HepG2 (cell line): ENCODE measurements around the gene SLC4A11. TPM values are rescaled to one million over a fixed set of nuclear protein-coding genes. Genes with fewer than 3 reads are reported as not detected.

Source experiments
- ARNT2 ChIP-seq: sonication (generic); formaldehyde crosslinking; IDR thresholded peaks from 2 replicates; pipeline ENCODE4 v1.8.0; 2022; ENCODE audit warnings: mild to moderate bottlenecking, low read depth, missing genetic modification reagents, moderate library complexity
- CCAR2 ChIP-seq: fragments of 200-400 bp; formaldehyde crosslinking; optimal IDR thresholded peaks from 2 replicates; pipeline ENCODE3; 2018; ENCODE audit warnings: low read depth, mild to moderate bottlenecking, low read length, moderate library complexity
- GFI1 ChIP-seq: sonication (generic); formaldehyde crosslinking; IDR thresholded peaks from 2 replicates; pipeline ENCODE4 v1.5.0; 2020; ENCODE audit warnings: missing genetic modification reagents, mild to moderate bottlenecking, borderline replicate concordance
- HDAC6 ChIP-seq: fragments of 200-600 bp; sonication (generic); IDR thresholded peaks from 2 replicates; pipeline ENCODE4 v1.7.0; 2017; ENCODE audit warnings: mild to moderate bottlenecking, antibody characterized with exemption, low read length, low read depth
- IKZF1 ChIP-seq: fragments of 450-650 bp; IDR thresholded peaks from 2 replicates; pipeline ENCODE4 v1.7.1; 2016
- JARID2 ChIP-seq: sonication (generic); formaldehyde crosslinking; IDR thresholded peaks from 2 replicates; pipeline ENCODE4 v1.8.1; 2023; ENCODE audit warnings: missing genetic modification reagents, inconsistent platforms; ENCODE audit not compliant: insufficient replicate concordance
- NFKB2 ChIP-seq: sonication (generic); formaldehyde crosslinking; IDR thresholded peaks from 2 replicates; pipeline ENCODE4 v1.4.0; 2020; ENCODE audit warnings: missing genetic modification reagents, borderline replicate concordance
- PCBP1 ChIP-seq: fragments of 200-400 bp; formaldehyde crosslinking; IDR thresholded peaks from 2 replicates; pipeline ENCODE4 v1.6.1; 2017; ENCODE audit warnings: mild to moderate bottlenecking, low read depth, low read length, borderline replicate concordance
- PLRG1 ChIP-seq: fragments of 450-650 bp; conservative IDR thresholded peaks from 2 replicates; pipeline ENCODE4 v1.6.1; 2016
- POLR2G ChIP-seq: fragments of 200-400 bp; formaldehyde crosslinking; IDR thresholded peaks from 2 replicates; pipeline ENCODE4 v1.6.1; 2018; ENCODE audit warnings: mild to moderate bottlenecking, low read depth, low read length, moderate library complexity
- RFX5 ChIP-seq: IDR thresholded peaks from 2 replicates; pipeline ENCODE4 v1.6.1; 2011; ENCODE audit warnings: low read depth, low read length, improper control_type of control experiment
- SALL1 ChIP-seq: sonication (generic); formaldehyde crosslinking; IDR thresholded peaks from 2 replicates; pipeline ENCODE4 v1.8.0; 2022; ENCODE audit warnings: mild to moderate bottlenecking, missing genetic modification reagents
- SRY ChIP-seq: sonication (generic); formaldehyde crosslinking; IDR thresholded peaks from 2 replicates; pipeline ENCODE4 v1.8.0; 2022; ENCODE audit warnings: mild to moderate bottlenecking, missing genetic modification reagents
- SSRP1 ChIP-seq: IDR thresholded peaks from 2 replicates; pipeline ENCODE4 v1.6.1; 2016; ENCODE audit warnings: control low read depth
- ZBTB46 ChIP-seq: sonication (generic); formaldehyde crosslinking; IDR thresholded peaks from 2 replicates; pipeline ENCODE4 v1.4.0; 2020; ENCODE audit warnings: mild to moderate bottlenecking, missing genetic modification reagents, borderline replicate concordance
- ZFY ChIP-seq: sonication (generic); formaldehyde crosslinking; IDR thresholded peaks from 2 replicates; pipeline ENCODE4 v1.4.0; 2020; ENCODE audit warnings: missing genetic modification reagents
- ZNF274 ChIP-seq: sonication (generic); formaldehyde crosslinking; IDR thresholded peaks from 2 replicates; pipeline ENCODE4 v1.5.1; 2020; ENCODE audit warnings: mild to moderate bottlenecking, missing genetic modification reagents
- ZNF569 ChIP-seq: sonication (generic); formaldehyde crosslinking; IDR thresholded peaks from 2 replicates; pipeline ENCODE4 v1.5.0; 2020; ENCODE audit warnings: mild to moderate bottlenecking, missing genetic modification reagents, moderate library complexity, borderline replicate concordance
- ZNF615 ChIP-seq: sonication (generic); formaldehyde crosslinking; IDR thresholded peaks from 2 replicates; pipeline ENCODE4 v1.5.0; 2020; ENCODE audit warnings: mild to moderate bottlenecking, missing genetic modification reagents, borderline replicate concordance
- ZNF883 ChIP-seq: sonication (generic); formaldehyde crosslinking; IDR thresholded peaks from 2 replicates; pipeline ENCODE4 v1.5.1; 2020; ENCODE audit warnings: mild to moderate bottlenecking, missing genetic modification reagents; ENCODE audit errors: not compliant biosample characterization
- polyA plus RNA-seq, 8 experiments: library from polyadenylated mRNA; depleted of rRNA in 3 of 8; stranded (reverse) in 7 of 8; unstranded in 1 of 8; fragments of >200 nt; fragmentation: Illumina TruSeq in 4 of 8; extraction: Trizol in 4 of 8; gene quantifications; 2 replicates each; pipeline versions ENCODE4 v1.2.1 to v1.2.3, GENCODE V29; 2011 to 2016; ENCODE audit warnings: low read depth in 4 of 8, missing spikeins in 1 of 8, mixed read lengths in 1 of 8; ENCODE audit not compliant: insufficient read depth in 1 of 8
- total RNA-seq, 5 experiments: library from RNA; depleted of rRNA; stranded (reverse); fragments of >200 nt; fragmentation: Illumina TruSeq; extraction: Trizol; gene quantifications; 2 replicates each; pipeline ENCODE4 v1.2.3, GENCODE V29; 2016; ENCODE audit warnings: low read depth in 1 of 5
- TF ChIP-seq, protein P1 (sequence below): sonication (generic); formaldehyde crosslinking; IDR thresholded peaks from 2 replicates; pipeline ENCODE4 v1.4.0; 2020; ENCODE audit warnings: missing genetic modification reagents, borderline replicate concordance
- TF ChIP-seq, protein P2 (sequence below): sonication (generic); formaldehyde crosslinking; IDR thresholded peaks from 2 replicates; pipeline ENCODE4 v1.9.0; 2022; ENCODE audit warnings: missing genetic modification reagents, mild to moderate bottlenecking, borderline replicate concordance
- TF ChIP-seq, protein P3 (sequence below): sonication (generic); formaldehyde crosslinking; IDR thresholded peaks from 2 replicates; pipeline ENCODE4 v1.8.0; 2022; ENCODE audit warnings: mild to moderate bottlenecking, missing genetic modification reagents; ENCODE audit not compliant: insufficient replicate concordance

The SLC4A11 gene
- total and polyA plus RNA-seq, 2 of the 13 experiments (the other 11 are each of a cell fraction or from before 2014, with no cell fraction given), result 3.9 to 27.0 TPM

DNA sequence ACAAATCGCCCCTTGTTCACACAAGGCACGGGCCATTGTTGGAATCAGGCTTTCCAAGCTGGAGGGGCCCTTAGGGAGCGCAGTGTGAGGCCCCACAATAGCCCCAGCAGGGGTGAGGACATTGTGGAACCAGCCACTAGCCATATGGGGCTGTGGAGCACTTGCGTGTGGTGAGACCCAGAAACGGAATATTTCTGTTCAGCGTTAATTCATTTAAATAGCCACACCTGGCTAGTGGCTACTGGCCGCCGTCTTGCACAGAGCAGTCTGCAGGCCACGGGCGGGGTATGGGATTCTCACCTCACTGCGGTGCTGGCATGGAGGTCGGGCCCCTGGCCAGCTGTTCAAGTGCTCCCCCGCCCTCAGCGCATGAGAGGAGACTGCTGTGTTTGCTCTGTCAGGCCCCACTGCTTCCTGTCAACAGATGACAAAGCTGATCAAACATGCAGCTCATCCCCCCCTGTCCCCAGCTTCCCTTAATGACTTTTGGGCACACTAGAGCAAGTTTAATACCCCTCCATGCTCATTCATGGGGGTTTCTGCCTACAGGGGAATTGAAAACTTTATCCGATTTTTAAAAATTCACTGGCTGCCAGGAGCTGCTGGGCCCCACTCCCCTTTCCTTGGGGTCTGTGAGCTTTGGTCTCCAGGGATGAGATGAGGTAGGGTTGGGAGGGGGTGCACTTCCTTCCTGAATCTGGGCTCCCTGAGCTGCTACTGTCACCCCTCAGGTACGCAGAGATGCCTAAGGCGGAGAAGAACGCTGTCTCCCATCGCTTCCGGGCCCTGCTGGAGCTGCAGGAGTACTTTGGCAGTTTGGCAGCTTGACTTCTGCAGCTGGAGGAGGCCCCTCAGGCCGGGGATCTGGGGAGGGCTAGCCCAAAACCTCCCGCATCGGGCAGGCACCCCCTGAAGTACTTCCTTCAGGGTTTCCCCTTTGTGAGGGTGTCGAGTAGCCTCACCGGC is 16.1 kb downstream of the SLC4A11 start (continued):
- TF ChIP-seq ZNF569 (CRISPR knock-in tag) (no peak), ZFY (CRISPR knock-in tag) (peak; percentile 79), CCAR2 (peak; percentile 91), PCBP1 (no peak), RFX5 (peak; percentile 99), IKZF1 (no peak), ARNT2 (CRISPR knock-in tag) (no peak; the same call in 1 of the 2 replicates), ZNF274 (CRISPR knock-in tag) (peak; percentile 90; the same call in 1 of the 2 replicates), PLRG1 (no peak), HDAC6 (no peak), SALL1 (CRISPR knock-in tag) (peak; percentile 99), ZNF883 (CRISPR knock-in tag) (peak; percentile 83), SSRP1 (CRISPR knock-in tag) (no peak; the same call in 1 of the 2 replicates), ZBTB46 (CRISPR knock-in tag) (peak; percentile 98; the same call in 1 of the 2 replicates), SRY (CRISPR knock-in tag) (peak; percentile 87), POLR2G (peak; percentile 58), ZNF615 (CRISPR knock-in tag) (peak; percentile 16; the same call in 1 of the 2 replicates), GFI1 (CRISPR knock-in tag) (peak; percentile 86; the same call in 1 of the 2 replicates), JARID2 (peak; percentile 62), NFKB2 (peak; percentile 87)
- TF ChIP-seq, protein P1, sequence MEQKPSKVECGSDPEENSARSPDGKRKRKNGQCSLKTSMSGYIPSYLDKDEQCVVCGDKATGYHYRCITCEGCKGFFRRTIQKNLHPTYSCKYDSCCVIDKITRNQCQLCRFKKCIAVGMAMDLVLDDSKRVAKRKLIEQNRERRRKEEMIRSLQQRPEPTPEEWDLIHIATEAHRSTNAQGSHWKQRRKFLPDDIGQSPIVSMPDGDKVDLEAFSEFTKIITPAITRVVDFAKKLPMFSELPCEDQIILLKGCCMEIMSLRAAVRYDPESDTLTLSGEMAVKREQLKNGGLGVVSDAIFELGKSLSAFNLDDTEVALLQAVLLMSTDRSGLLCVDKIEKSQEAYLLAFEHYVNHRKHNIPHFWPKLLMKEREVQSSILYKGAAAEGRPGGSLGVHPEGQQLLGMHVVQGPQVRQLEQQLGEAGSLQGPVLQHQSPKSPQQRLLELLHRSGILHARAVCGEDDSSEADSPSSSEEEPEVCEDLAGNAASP (CRISPR knock-in tag), result peak; percentile 97
- TF ChIP-seq, protein P2, sequence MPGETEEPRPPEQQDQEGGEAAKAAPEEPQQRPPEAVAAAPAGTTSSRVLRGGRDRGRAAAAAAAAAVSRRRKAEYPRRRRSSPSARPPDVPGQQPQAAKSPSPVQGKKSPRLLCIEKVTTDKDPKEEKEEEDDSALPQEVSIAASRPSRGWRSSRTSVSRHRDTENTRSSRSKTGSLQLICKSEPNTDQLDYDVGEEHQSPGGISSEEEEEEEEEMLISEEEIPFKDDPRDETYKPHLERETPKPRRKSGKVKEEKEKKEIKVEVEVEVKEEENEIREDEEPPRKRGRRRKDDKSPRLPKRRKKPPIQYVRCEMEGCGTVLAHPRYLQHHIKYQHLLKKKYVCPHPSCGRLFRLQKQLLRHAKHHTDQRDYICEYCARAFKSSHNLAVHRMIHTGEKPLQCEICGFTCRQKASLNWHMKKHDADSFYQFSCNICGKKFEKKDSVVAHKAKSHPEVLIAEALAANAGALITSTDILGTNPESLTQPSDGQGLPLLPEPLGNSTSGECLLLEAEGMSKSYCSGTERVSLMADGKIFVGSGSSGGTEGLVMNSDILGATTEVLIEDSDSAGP, result peak; percentile 85
- TF ChIP-seq, protein P3, sequence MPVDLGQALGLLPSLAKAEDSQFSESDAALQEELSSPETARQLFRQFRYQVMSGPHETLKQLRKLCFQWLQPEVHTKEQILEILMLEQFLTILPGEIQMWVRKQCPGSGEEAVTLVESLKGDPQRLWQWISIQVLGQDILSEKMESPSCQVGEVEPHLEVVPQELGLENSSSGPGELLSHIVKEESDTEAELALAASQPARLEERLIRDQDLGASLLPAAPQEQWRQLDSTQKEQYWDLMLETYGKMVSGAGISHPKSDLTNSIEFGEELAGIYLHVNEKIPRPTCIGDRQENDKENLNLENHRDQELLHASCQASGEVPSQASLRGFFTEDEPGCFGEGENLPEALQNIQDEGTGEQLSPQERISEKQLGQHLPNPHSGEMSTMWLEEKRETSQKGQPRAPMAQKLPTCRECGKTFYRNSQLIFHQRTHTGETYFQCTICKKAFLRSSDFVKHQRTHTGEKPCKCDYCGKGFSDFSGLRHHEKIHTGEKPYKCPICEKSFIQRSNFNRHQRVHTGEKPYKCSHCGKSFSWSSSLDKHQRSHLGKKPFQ, result peak; percentile 96
